Upper lobe of right lung (tissue), 1 donor: ENCODE measurements around the gene CLEC14A. TPM values are rescaled to one million over a fixed set of nuclear protein-coding genes. Genes with fewer than 3 reads are reported as not detected.

Experiments
- ATAC-seq: fragments of 200-7000 bp; cut with Tn5 transposase; one replicate; pipeline ENCODE4 v1.9.1; 2020; ENCODE audit warnings: mild to moderate bottlenecking, moderate library complexity
- DNase-seq: peaks from one replicate; pipeline ENCODE4 v3.0.0-alpha.2; 2020
- H3K27ac ChIP-seq: fragments of 200-600 bp; one replicate; pipeline ENCODE4 v1.8.0; 2022
- H3K27me3 ChIP-seq: fragments of 200-600 bp; one replicate; pipeline ENCODE4 v1.8.0; 2022; ENCODE audit warnings: mild to moderate bottlenecking
- H3K36me3 ChIP-seq: fragments of 200-600 bp; one replicate; pipeline ENCODE4 v1.8.0; 2022
- H3K4me1 ChIP-seq: fragments of 200-600 bp; one replicate; pipeline ENCODE4 v1.8.0; 2022
- H3K4me3 ChIP-seq: fragments of 200-600 bp; one replicate; pipeline ENCODE4 v1.8.0; 2022; ENCODE audit warnings: mild to moderate bottlenecking
- H3K9me3 ChIP-seq: fragments of 200-600 bp; one replicate; pipeline ENCODE4 v1.8.0; 2022
- CTCF ChIP-seq: fragments of 200-600 bp; IDR thresholded peaks from one replicate; pipeline ENCODE4 v1.8.0; 2022; ENCODE audit warnings: antibody characterized with exemption
- intact Hi-C: fragments of 100-400 bp; cut with DNase I; formaldehyde crosslinking; loops from one replicate; pipeline ENCODE4 v1.11.0; 2022
- total RNA-seq: library from RNA; stranded (reverse); fragmentation: NEBNext Ultra II Directional; extraction: Animal tissue kit (Norgen Biotek cat#: 25700); gene quantifications from one replicate; pipeline ENCODE4 v1.2.1, GENCODE V29; 2021
- donor health status: DM: no; HTN: yes; CAD: no; lungs with severe emphysema.

The CLEC14A gene
- total RNA-seq, 1 donor from 2014 or later = 87.6 TPM

- Histone ChIP-seq H3K4me3 (peak overlapping the region; percentile 51), H3K27me3 (peaks cover 23% of the 10 kb centered on the region), H3K27ac (peak overlapping the region; percentile 87), H3K4me1 (no peaks in the 10 kb centered on the region), H3K9me3 (no peaks in the 10 kb centered on the region), H3K36me3 (no peaks in the 10 kb centered on the region)
- no peak for DNase-seq
- intact Hi-C loops = no loop called here
- ATAC-seq = peak; percentile 4
- TF ChIP-seq CTCF = no peak
These were observed 1.1 kb downstream of the CLEC14A start for GRCh38 chr14:38254571-38255407.

- ATAC-seq (no peak), DNase-seq (no peak)
- peak overlapping the region; percentile 51 for H3K4me3 ChIP-seq
- H3K27me3 ChIP-seq = peaks cover 23% of the 10 kb centered on the region
- intact Hi-C loops = no loop called here
- H3K4me1 ChIP-seq = no peaks in the 10 kb centered on the region
- H3K27ac ChIP-seq = peak overlapping the region; percentile 87
- no peaks in the 10 kb centered on the region for H3K36me3 ChIP-seq
- H3K9me3 ChIP-seq = no peaks in the 10 kb centered on the region
- no peak for TF ChIP-seq CTCF
These were observed 2.2 kb downstream of the CLEC14A start for GRCh38 chr14:38253676-38254075.

GRCh38 chr14:38252066-38252710 lies 3.7 kb downstream of the CLEC14A start:
- H3K27me3 ChIP-seq = peaks cover 23% of the 10 kb centered on the region
- peak overlapping the region; percentile 87 for H3K27ac ChIP-seq
- no peaks in the 10 kb centered on the region for H3K9me3 ChIP-seq
- intact Hi-C loops = no loop called here
- peak overlapping the region; percentile 51 for H3K4me3 ChIP-seq
- H3K4me1 ChIP-seq = no peaks in the 10 kb centered on the region
- ATAC-seq (no peak), DNase-seq (no peak)
- TF ChIP-seq CTCF = no peak
- no peaks in the 10 kb centered on the region for H3K36me3 ChIP-seq

GRCh38 chr14:38250331-38250730 lies 5.6 kb downstream of the CLEC14A start:
- H3K27ac ChIP-seq = peak overlapping the region; percentile 48
- ATAC-seq = no peak
- no peak for TF ChIP-seq CTCF

GRCh38 chr14:38248321-38249028 lies 7.4 kb downstream of the CLEC14A start:
- H3K4me3 ChIP-seq = peak overlapping the region; percentile 51
- H3K27ac ChIP-seq = no peak overlapping the region
- ATAC-seq (no peak), DNase-seq (no peak)
- intact Hi-C loops = no loop called here
- peak; percentile 21 for TF ChIP-seq CTCF
- H3K36me3 ChIP-seq = no peaks in the 10 kb centered on the region
- H3K4me1 ChIP-seq = no peaks in the 10 kb centered on the region
- H3K9me3 ChIP-seq = no peaks in the 10 kb centered on the region
- H3K27me3 ChIP-seq = no peaks in the 10 kb centered on the region

More at GRCh38 chr14:38250331-38250730, 5.6 kb downstream of the CLEC14A start:
- no peaks in the 10 kb centered on the region for H3K36me3 ChIP-seq
- H3K9me3 ChIP-seq = no peaks in the 10 kb centered on the region
- intact Hi-C loops = no loop called here
- H3K27me3 ChIP-seq = peaks cover 16% of the 10 kb centered on the region
- no peak for DNase-seq
- peak overlapping the region; percentile 51 for H3K4me3 ChIP-seq
- no peaks in the 10 kb centered on the region for H3K4me1 ChIP-seq
